ENCODE results near the gene C20orf96.
"Not testable (repeated sequence)": the region's sequence is repeated elsewhere in the genome, so short reads cannot be mapped to it uniquely, and the experiment has no call there.

Gene C20orf96, protein sequence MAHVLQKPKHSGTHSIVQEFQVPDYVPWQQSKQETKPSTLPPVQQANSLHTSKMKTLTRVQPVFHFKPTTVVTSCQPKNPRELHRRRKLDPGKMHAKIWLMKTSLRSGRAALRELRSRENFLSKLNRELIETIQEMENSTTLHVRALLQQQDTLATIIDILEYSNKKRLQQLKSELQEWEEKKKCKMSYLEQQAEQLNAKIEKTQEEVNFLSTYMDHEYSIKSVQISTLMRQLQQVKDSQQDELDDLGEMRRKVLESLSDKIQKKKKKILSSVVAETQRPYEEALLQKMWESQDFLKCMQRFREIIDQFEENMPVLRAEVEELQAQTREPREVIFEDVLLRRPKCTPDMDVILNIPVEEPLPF

GRCh38 chr20:290084-290831, at the start of gene C20orf96:
C20orf96 (minus strand) TSS chr20:290750; CDS start chr20:290610, 140 bp downstream.
- DNase-seq, result peak in 1 of 2 experiments; percentile 28

- not testable (repeated sequence) for DNase-seq
Observed at GRCh38 chr20:336040-336439, 45.5 kb upstream of the C20orf96 start.

DNA sequence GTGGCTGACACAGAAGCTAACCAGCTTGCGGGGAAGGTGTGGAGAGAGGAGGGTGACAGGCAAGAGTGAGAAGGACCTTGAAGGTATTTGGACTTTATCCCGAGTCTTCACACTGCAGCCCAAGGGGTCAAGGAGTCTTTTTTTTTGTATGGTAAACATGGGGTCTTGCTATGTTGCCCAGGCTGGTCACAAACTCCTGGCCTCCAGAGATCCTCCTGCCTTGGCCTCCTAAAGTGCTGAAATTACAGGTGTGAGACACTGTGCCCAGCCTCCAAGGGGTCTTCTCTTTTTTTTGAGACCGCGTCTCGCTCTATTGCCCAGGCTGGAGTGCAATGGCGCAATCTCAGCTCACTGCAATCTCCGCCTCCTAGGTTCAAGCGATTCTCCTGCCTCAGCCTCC, 44.0 kb upstream of the C20orf96 start:
- DNase-seq, result no peak

GRCh38 chr20:330233-331149, 39.9 kb upstream of the C20orf96 start:
- peak in 1 of 2 experiments; percentile 19 for DNase-seq

DNA sequence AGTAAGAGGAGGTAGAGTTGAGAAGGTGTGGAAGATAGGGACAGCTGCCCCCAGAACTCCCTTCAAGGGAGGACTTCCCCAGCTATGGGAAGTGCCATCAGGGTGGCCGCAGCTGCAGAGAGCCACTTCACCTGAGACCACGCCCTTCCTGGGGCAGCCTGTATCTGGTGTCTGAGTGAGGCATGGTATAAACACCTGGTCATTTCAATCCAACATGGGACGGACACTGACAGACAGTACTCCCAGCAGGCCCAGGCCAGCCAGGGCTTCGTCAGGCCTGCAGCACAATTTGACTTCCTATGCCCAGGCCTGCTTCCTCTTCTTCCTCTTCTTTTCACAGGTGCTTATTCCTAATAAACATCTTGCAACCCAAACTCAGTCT, 39.3 kb upstream of the C20orf96 start:
- DNase-seq, result no peak

- no peak for DNase-seq
Observed at GRCh38 chr20:328975-329695, 38.6 kb upstream of the C20orf96 start.

GRCh38 chr20:328027-328974, 37.8 kb upstream of the C20orf96 start:
- DNase-seq, result no peak

GRCh38 chr20:327186-328026, 36.9 kb upstream of the C20orf96 start:
- peak in 1 of 2 experiments; percentile 19 for DNase-seq

DNA sequence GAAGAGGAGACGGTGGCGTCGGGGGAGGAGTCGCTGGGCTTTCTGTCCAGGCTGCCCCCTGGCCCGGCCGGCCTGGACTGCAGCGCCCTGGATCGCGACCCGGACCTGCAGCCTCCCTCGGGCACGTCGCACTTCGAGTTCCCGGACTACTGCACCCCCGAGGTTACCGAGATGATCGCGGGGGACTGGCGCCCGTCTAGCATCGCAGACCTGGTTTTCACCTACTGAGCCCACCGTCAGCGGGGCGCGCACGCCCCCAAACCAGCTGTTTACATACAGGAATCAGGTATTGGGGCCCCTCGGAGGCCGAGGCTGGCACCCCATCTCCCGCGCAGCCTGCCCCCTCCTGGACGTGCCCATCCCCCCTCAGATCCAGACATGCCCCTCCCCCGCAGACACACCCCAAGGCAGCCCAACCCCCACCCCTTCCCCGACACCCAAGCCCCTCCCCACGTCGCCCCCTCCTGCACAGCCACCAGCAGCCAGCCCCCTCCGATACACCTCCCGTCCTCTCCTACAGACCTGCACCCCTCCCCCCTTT, 36.2 kb upstream of the C20orf96 start:
- no peak for DNase-seq

DNA sequence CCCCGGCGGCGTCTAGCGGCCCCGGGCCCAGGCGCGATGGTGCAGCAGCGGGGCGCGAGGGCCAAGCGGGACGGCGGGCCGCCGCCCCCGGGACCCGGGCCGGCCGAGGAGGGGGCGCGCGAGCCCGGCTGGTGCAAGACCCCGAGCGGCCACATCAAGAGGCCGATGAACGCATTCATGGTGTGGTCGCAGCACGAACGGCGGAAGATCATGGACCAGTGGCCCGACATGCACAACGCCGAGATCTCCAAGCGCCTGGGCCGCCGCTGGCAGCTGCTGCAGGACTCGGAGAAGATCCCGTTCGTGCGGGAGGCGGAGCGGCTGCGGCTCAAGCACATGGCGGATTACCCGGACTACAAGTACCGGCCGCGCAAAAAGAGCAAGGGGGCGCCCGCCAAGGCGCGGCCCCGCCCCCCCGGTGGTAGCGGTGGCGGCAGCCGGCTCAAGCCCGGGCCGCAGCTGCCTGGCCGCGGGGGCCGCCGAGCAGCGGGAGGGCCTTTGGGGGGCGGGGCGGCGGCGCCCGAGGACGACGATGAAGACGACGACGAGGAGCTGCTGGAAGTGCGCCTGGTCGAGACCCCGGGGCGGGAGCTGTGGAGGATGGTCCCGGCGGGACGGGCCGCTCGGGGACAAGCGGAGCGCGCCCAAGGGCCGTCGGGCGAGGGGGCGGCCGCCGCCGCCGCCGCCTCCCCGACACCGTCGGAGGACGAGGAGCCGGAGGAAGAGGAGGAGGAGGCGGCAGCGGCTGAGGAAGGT, 35.5 kb upstream of the C20orf96 start:
- DNase-seq, result no peak

DNA sequence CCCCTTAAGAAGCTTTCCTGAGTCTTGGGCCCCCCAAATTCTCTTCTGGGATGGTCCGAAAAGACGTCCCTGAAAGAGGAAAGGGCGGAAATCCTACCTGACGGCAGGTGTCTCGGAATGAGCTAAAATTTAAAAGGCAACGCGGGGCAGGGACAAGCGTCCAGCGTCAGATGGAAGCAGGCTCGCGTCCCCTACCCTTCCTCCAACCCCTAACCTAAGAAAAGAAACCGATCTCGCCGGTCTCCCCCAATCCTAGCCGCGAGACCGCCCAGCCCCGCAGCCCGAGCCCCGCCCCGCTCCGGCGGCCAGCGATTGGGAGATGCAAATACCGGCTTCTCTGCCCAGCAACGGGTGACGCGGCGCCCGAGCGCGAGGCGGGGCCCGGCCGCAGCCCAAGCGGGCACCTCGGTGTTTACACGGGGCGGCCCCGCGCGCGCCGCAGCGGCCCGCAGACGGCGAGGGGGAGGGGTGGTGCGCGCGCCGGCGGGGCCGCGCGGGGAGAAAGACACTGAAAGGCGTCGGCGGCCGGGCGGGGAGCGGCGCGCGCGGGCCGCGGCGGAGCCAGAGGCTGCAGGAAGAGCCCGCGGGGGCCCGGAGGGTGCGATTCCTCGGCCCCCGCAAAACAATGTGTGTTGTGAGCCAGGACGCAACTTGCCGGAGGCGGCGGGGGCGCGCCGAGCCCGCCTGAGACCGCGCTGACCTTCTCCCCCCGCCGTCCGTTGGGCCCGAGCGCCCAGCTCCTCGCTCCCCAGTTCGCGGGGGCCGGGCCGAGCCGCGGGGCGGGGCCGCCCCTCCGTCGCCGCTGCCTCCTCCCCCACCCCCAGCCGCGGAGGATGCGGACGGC, 34.7 kb upstream of the C20orf96 start, which contains the start of gene SOX12:
SOX12 (plus strand) TSS at position 508 of the 844 bp plus-strand sequence. CDS start 373 bp downstream, outside the sequence.
- DNase-seq, result peak; percentile 92 to 98

GRCh38 chr20:324177-325044, 33.9 kb upstream of the C20orf96 start:
- DNase-seq, result peak in 1 of 2 experiments; percentile 47

DNA sequence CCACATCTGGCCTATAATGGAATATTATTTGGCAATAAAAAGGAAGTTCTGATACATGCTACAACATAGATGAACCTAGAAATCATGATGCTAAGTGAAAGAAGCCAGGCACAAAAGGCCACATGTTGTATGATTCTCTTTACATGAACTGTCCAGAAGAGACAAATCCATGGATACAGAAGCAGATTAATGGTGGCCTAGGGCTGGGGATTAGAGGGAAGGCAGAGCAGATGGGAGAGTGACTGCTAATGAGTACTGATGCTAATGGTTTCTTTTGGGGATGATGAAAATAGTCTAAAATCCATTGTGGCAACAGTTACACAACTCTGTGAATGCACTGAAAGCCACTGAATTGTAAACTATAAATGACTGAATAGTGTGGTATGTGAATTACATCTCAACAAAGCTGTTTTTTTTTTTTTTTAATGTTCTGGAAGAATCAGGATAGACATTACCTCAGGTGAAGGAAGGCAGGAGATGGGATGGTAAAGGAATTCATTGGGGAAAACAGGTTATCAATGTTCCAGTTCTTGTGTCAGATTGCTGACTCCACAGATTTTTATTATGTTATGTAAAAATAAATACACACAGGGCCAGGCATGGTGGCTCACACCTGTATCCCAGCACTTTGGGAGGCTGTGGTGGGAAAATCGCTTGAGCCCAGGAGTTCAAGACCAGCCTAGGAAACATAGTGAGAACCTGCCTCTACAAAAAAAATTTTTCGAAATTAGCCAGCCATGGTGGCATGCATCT, 25.9 kb upstream of the C20orf96 start:
- DNase-seq, result no peak

DNA sequence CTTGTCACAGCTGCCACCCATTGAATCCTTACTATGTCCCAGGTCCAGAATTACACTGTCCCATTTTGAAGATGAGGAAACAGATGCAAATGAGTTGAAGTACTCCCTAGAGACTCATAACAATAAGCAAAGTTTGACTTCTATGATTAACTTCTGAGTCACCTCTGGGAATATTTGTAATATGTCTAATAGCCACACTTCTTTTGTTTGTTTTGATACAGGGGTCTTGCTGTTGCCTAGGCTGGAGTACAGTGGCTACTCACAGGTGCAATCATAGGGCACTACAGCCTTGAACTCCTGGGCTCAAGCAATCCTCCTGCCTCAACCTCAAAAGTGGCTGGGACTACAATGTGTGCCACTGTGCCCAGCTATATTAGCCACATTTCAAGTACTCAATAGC, 23.4 kb upstream of the C20orf96 start:
- DNase-seq, result no peak

DNA sequence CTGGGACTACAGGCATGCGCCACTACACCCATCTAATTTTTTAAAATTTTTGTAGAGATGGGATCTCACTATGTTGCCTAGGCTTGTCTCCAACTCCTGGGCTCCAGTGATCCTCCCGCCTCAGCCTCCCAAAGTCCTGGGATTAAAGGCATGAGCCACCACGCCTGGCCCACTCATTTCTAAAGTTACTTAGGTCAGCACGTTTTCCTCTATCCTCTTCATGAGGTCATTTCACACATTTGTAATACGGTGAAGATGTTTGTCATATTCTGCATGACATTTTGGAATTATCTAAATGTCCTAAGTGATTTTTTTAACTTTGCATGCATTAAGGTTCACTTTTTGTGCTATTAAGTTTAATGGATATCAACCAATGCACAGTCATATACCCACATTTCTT, 22.9 kb upstream of the C20orf96 start:
- DNase-seq, result no peak

GRCh38 chr20:312866-313265, 22.3 kb upstream of the C20orf96 start:
- DNase-seq, result no peak

All from cerebellar nuclear complex (tissue), 1 donor.